CD4-positive, alpha-beta T cell treated with Interferon gamma for 1 hour (primary cell): ENCODE measurements around the gene FLNC.

Source experiments
- DNase-seq: peaks from one replicate; pipeline ENCODE4 v3.0.0-alpha.2; 2020

FLNC gene

DNA sequence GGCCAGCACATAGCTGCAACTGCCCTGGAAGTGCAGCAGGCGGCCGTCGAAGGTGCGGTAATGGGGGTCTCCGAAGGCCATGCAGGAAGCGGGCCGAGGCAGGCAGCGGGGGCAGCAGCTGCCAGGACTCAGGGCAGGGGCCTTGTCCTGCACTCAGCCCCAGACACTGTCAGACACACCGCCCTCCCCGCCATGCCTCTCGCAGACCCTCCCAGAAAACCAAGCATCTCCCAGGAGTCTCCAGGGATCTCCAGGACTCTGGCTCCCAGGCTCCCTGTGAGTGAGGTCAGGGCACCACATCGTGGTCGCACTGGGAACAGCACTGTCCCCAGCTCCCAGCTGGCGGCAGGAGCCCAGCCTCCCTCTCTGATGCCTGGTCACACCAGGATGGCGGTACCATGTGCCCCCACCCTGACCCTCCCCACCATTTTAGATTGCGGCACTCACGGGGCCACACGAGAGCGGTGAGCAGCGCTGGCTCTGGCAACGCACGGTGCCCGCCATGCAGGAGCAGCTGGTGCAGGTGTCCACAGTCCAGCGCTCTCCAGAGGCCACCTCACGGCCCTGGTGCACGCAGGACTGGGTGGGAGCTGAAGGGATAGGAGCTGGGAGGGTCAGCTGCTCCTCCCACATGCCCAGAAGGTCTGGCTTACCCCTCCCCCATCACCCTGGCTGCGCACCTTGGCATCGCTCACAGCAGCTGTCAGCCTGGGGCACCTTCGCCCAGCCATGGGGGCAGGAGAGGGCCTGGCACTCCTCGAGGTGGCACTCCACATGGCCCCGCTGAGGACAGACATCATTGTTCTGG, 49.9 kb downstream of the FLNC start:
- no peak for DNase-seq

DNA sequence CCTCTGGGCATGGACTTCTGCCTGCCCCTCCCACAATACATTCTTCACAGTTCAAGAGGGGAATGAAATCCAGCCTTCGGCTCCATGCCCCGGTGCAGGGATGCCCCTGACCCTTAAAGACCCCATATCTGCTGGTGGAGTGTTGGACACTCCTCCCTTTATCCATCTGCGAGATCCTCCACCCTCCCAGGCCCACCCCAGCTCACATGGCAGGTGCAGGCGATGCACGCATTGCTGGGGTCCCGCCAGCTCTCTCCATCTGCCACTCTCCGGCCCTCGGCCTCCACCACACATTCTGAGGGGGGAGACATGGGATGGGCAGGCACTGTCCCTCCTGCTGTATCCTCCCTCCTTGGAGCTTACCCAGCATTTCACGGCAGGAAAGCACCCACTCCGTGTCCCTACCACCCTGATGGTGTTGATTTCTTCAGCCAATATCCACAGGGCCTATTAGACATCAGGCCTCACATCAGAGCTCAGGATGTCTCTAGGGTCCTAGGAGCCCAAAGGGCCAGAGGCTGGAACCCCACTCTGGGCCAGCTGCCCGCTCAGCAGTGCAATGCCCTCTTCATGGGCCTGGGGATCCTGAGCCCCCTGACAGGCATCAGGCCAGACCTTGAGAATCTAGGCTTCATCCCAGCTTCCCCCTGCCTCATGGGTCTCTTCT, 50.7 kb downstream of the FLNC start:
- DNase-seq, result no peak

DNA sequence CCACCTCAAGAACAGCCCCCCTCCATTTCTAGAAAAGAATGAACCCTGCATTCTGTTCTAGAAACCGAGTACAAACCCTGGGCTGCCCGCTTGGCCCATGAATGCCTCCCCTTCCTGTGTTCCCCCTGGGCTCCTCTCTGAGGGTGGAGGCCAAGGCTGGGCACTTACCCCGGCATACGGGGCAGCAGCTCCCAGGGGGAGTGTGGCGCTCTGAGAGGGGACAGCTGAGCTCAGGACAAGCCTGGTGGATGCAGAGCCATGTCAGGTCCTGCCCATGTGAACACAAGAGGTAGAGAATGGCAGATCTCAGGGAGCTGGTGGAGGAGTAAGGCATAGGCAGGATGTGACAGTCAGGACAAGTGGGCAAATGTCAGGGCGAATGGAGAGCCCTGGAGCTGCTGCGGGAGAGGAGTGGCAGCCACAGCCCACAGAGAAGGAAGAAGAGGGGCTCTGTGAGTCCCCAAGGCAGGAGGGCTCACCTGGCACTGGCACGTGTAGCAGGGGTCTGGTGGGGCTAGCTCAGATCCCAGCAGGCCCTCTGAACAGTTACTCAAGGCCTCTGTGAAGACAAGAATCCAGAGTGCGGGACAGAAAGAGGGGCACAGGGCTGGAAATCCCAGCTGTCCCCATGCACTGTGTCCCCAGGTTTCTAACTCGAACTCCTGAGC, 51.4 kb downstream of the FLNC start:
- no peak for DNase-seq

DNA sequence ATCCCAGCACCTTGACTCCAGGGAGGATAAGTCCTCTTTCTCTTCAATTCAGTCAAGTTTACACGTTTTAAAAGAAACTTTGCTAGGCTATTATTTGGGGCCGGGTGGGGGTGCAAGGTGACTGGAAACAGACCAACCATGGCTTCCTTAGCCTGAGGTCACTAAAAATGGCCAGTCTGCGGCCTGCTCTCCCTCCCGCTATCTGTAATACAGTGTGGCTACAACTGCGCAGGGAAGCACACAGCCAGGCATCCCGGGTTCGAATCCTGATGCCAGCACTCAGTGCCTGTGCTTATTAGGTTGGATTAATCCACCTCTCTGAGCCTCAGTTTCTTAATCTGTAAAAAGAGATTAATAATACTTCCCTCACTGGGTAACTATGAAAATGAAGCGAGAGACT, 51.9 kb downstream of the FLNC start:
- DNase-seq, result no peak

DNA sequence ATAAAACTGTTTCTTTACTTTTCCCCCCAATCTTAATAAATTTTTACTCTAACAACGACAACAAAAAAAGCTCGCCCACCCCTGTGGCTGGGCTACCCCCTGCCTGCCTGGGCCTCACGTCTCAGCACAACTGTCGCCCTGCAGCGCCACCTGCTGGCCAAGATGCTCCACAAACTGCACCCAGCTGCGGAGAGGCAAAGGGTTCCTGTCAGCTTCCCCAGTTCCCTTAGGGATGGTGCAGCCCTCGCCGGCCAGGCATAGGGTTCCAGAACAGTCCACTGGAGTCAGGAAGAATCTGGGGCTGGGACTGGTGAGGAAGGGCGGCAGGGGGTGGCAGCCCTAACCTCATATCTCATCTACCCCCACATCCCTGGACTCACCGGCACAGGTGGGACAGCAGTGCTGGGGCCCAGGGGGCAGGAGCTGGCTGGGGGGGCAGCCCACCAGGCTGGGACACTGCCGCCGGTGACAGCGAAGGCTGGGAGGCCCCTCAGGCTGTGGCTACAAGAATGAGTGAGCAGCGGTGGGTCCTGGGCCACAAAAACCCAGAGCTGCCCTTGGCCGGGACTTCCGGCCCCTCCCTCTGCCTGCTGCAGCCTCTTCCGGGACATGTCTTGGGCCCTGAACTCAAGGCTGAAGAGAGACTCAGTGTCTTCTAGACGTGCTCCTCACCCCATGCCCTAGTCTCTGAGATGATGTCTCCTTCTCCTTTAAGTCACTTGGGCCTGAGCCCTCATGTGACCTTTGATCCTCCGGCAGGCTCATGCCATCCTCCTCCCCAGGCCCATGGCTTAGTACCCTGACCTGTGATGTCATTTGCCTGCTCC, 53.6 kb downstream of the FLNC start:
- DNase-seq, result peak; percentile 75

DNA sequence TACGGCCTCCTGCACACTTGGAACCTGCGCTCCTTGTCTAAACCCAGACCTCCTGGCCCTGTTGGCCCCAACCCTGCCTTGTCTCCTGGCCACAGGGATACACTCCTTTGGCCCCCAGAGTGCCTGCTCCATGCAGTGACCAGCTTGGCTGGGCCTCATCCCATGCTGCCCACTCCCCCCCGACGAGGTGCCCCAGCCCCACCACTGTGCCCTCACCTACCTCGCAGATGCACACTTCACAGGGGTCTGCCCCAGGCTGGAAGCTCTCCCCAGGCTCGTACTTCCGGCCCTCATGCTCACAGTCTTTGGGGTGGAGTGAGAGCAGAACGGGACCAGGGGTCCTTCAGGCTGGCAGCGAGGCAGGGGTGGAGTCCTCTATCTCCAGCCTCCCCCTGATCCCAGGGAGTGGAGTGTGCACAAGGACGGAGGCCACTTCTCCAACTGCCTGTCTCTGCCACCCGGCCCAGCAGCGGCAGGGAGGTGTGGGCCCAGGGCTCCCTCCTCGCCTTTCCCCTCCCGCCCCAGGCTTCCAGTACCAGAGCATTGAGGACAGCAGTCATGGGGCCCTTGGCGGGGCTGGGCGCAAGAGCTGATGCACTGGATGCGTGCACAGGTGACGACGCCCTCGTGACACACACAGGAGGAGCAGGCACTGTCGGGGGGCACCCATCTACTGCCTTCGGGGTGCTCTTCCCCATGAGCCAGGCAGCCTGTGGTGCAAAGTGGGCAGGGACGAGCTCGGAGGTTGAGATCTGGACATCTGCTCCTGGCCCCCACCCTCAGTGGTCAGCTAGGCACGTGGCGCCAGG, 54.6 kb downstream of the FLNC start:
- no peak for DNase-seq

DNA sequence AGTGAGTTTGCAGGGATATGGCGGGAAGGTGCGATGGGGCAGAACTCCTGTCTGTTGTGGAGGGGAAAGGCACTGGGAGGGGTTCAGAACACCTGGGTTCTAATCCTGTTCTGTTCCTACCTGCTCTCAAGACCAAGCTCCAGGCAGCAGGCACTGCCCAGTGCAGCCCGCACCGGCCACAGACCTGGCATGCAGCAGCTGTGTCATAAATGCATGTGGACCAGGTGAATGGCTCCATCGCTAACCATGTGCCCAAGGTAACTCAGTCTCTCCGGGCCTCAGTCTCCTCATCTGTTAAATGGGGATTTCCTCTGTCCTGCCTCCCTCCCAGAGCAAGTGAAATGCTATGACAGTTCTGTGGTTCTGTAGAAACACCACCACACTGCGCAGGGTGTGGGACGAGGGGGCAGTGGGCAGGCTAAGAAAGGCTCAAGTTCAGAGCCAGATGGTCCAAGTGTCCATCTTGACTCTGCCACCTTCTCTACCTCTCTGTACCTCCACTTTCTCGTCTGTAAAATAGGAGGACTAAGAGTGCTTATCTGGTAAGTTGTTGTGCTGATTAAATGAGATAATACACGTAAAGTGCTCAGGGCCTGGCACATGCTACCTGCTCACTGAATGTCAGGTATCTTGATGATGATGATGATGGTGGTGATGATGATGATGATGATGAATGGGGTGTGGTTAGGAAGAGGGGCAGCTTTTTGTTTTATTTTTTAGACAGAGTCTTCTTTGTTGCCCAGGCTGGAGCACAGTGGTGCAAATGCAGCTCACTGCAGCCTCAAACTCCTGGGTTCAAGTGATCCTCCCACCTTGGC, 55.4 kb downstream of the FLNC start:
- no peak for DNase-seq

DNA sequence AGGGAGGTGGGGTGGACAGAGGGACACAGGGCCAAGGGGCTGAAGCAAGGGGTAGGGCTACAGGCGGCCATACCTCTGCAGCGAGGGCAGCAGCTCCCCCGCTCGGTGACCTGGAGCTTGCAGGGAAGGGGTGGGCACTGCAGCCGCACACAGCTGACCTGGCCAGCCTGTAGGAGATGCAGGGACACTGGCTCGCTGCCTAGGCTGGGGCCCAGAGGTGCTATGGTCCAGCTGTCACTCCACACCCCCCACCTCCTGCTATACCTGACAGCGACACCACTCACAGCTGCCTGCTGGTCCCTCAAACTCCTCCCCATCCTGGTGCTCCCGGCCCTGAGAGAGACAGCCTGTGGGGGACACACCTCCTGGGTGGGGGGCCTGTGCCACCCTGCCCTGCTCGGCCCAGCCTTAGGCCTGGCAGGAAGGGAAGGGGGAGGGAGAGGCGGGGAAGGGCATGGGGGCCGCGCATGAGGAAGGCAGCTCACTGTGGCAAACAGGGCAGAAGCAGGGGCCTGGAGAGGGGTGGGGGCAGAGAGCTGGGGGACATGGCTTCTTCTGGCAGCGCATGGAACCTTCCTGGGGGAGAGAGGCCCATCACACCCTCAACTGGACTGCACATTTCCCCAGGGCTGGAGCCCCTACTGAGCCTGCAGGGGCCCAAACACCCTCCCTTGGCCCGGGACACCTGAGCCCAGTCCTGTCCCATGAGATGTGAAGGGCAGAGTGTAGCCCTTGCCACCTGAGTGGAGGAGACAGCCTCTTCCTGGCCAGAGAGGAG, 56.4 kb downstream of the FLNC start:
- no peak for DNase-seq

DNA sequence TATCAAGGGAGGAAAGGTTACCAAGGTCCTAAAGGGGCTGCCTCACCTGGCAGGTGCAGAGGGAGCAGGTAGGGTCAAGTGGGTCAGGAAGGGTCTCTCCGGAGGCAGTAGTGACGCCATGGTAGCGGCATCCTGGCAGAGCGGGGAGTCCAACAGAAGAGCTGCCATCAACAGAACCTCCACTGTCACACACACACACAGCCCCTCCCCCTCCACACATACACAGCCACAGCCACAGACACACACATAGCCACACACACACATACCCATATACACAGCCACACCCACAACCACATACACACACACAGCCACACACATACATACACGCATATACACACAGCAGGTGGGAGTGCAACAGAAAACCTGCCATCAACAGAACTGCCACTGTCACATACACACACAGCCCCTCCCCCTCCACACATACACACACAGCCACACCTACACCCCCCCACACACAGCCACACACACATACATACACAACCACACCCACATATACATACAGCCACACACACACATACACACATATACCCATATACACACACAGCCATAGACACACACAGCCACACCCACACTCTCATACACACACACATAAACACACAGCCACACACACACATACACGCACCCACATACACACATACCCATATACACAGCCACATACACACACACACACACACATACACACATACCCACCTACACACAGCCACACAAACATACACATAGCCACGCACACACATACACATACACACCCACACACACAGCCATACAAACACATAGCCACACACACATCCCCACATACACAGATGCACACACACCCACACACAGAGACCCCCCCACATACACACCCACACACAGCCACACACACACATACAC, 57.2 kb downstream of the FLNC start:
- DNase-seq, result no peak

DNA sequence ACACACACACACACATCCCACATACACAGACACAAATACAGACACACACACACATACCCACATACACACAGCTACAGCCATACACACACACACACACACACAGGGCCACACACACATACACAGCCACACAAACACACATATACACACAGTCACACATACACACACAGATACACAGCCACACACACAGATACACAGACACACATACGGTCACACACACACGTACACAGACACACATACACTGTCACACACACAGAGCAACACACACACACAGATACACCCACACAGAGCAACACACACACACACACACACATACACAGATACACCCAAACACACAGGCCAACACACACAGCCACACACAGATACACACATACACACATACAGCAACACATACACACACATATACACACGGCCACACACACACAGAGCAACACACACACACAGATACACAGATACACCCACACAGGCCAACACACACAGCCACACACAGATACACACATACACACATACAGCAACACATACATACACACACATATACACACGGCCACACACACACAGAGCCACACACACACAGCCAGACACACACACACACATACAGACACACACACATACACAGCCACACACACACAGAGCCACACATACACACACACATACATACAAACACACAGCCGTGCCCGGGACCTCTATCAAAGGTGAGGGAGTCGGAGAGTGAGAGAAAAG, 58.0 kb downstream of the FLNC start:
- no peak for DNase-seq

DNA sequence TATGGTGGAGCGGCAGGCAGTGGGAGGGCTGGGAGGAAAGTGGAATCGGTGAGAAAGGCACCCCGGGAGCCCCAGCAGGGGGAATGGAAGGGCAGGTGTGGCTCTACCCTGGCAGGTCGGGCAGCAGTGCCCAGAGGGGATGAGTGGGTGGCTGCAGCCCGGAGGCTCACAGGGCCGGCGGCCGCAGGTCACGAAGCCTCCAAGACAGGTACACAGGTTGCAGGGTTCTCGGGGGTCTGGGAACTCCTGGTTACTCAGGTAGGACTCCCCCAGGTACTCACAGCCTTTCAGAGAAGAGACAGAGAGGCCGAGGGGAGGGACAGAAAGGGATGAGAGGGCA, 58.5 kb downstream of the FLNC start:
- DNase-seq, result no peak

DNA sequence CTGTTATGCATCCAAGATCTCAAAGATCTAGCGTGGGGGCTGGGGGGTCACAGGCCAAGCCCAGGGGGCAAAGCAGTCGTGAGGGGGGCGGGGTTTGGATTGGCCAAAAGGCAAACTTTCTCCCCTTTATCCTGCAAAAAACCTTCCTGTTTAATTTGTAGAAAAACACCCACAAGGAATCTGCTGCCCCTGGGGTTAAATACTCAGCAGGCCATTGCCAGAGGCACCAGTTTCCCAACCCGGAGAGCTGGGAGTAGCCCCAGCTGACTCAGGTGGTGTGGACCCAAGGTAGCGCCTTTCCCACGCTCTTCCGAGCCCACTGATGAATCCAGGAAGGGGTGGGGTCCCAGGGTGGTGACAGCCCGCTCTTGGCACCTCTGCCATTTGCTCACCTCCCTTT, 58.9 kb downstream of the FLNC start:
- no peak for DNase-seq

DNA sequence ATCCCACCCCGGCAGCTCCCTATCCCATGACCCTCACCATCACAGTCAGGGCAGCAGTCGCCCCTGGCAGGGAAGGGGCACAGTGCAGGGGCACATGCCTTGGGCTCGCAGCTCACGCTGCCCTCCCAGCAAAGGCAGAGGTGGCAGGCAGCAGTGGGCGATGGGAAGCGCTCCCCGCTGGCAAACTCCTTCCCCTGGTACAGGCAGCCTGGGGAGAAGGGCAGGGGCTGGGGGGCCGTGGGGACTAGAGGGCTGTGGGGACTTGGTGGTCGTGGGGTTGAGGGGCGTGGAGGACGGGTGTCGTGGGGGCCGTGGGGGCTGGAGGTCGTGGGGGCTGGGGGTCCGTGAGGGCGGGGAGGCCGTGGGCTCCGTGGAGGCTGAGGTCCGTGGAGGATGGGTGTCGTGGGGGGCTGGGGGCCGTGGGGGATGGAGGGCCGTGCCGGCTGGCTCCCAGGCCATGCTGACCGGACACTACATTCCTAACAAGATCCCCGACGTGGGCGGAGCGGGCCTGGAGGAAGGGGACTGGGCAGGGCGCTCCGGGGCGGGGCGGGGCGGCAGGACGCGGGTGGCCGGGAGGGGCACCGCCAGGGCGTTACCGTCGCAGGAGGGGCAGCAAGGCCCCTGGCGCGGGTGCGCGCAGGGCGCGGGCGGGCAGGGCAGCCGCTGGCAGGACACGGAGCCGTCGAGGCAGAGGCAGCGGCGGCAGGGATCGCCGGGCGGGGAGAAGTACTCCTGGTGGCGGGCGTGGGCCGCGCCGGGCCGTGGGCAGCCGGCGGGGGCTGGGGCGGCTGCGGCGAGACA, 60.3 kb downstream of the FLNC start:
- no peak for DNase-seq

DNA sequence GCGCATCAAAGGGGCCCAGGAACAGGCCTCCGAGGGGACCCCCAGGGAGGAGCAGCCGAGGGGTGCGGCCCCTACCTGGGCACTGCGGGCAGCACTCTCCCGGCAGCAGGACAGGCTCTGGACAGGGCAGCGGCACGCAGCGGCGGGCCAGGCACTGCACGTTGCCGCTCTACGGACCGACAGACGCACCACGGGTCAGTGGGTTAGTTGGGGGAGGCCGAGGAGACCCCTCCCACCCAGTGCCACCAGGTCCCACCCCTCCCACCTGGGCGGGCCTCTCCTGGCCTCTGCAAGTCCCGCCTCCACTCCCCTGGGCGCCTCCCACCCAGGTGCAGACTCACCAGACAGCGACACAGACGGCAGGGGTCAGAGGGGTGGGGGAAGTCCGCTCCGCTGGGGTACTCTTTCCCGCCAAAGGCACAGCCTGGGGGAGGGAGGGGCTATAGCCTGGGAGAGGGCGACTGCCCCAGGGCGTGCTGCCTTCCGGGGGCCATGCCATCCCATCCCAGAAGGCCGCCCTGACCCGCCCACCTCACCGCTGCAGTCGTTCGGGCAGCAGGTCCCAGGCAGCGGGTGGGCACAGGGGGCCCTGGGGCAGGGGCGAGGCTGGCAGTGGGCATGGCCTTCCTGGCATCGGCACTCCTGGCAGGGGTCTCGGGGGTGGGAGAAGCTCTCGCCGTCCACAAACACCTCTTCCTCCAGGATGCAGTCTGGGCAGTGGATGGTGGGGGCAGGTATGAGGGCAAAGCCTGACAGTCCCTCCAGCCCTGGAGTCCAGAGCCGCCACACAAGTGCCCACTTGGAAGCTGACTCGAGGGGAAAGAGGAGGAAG, 61.1 kb downstream of the FLNC start:
- DNase-seq, result peak; percentile 15

DNA sequence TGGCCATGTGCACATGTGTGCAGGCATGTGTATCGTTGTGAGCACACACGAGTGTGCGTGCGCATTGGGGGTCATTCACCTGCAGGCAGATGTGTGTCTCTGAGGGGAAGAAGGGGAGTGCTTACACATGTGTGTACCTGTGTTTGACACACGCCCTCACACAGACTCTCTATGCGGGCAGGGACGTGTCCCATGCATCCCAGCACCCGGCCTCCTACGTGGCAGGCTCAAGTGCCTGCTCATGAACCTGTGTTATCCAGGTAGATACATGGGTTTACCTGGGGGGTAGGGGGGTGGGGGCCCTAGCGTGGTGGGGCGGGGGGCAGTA, 61.7 kb downstream of the FLNC start:
- DNase-seq, result no peak

DNA sequence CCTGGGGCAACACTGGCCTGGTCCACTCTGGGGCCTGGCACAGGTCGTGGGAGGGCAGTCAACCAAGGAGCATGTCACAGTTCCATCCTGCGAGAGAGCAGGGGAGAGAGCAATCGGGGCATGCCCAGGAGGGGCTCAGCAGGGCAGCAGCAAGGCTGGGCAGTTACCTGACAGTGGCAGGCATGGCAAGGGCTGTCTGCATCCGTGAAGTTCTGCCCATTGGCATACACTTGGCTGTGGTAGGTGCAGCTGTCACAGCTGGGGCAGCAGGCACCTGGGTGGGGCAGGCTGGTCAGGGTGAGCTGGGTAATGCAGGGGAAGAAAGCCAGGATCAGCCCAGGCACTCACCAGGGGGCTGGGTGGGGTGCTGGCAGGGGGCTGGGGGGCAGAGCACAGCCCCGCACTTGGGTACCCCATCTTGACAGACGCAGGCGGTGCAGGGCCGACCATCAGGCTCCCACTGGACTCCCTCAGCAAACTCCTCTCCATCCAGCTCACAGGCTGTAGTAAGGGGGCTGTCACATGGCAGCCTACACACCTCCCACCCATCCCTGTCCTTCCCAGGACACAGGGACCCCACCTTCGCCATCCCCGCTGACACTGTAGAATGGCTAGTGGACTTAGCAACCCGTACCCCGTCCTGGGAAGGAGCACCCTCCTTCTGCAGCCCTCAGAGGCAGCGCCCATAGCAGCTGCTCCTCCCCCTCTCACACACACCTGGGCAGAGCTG, 62.5 kb downstream of the FLNC start:
- no peak for DNase-seq
